Measurements from ENCODE around the gene ENC1.

Gene ENC1

GRCh38 chr5:74612045-74612444, 28.5 kb downstream of the ENC1 start:
- Histone ChIP-seq H2AFZ (ENCODE audit: low read length) (no peak overlapping the region), H3K27me3 (ENCODE audit: control insufficient read depth in 3 of 3, insufficient read depth in 3 of 3, low read depth in 1 of 3, low read length in 3 of 3) (no peaks in the 10 kb centered on the region), H3K9me3 (replicated peaks in 1 of 2; ENCODE audit: control insufficient read depth in 2 of 2, insufficient read depth in 1 of 2, low read depth in 1 of 2, low read length in 2 of 2) (no peaks in the 10 kb centered on the region), H4K8ac (ENCODE audit: low read depth, low read length) (no peak overlapping the region), H3K9ac (ENCODE audit: low read depth, low read length, poor library complexity) (no peak overlapping the region), H3K4me2 (ENCODE audit: insufficient read depth, low read length, poor library complexity, severe bottlenecking) (no peak overlapping the region), H3K4ac (ENCODE audit: low read length) (no peak overlapping the region), H3K79me1 (ENCODE audit: low read depth, low read length) (no peaks in the 10 kb centered on the region), H2BK15ac (ENCODE audit: low read length) (no peak overlapping the region), H3K23ac (ENCODE audit: low read depth, low read length, poor library complexity) (no peak overlapping the region), H2BK120ac (ENCODE audit: low read depth, low read length) (no peak overlapping the region), H2BK5ac (ENCODE audit: low read length) (no peak overlapping the region), H3K4me3 (ENCODE audit: low read length in 2 of 2) (no peak overlapping the region), H3K18ac (ENCODE audit: low read length) (no peak overlapping the region), H3K36me3 (replicated peaks in 1 of 2; ENCODE audit: control insufficient read depth in 2 of 2, insufficient read depth in 2 of 2, low read length in 2 of 2) (no peaks in the 10 kb centered on the region), H3K4me1 (ENCODE audit: control insufficient read depth in 2 of 2, insufficient read depth in 1 of 2, low read depth in 1 of 2, low read length in 2 of 2) (peaks cover 2 to 8% of the 10 kb centered on the region in 2 donors), H4K91ac (ENCODE audit: low read depth, low read length, poor library complexity) (no peak overlapping the region), H2AK5ac (ENCODE audit: low read depth, low read length) (no peak overlapping the region), H3K14ac (ENCODE audit: low read length) (no peak overlapping the region), H2BK12ac (ENCODE audit: low read length) (no peak overlapping the region), H3K27ac (replicated peaks; ENCODE audit: low read length) (no peak overlapping the region)
- no peak for DNase-seq (ENCODE audit: low spot score)
- WGBS, 2 donors (ENCODE audit: extremely low coverage in 2 of 2, insufficient read length in 2 of 2, insufficient replicate concordance in 1 of 2): no CpG with 5 or more reads among the region's 3 CpGs

- H3K27me3 ChIP-seq (ENCODE audit: control insufficient read depth in 3 of 3, insufficient read depth in 3 of 3, low read depth in 1 of 3, low read length in 3 of 3): no peaks in the 10 kb centered on the region
- no peak overlapping the region for H3K9ac ChIP-seq (ENCODE audit: low read depth, low read length, poor library complexity)
- H3K4me3 ChIP-seq (ENCODE audit: low read length in 2 of 2): no peak overlapping the region
- H4K8ac ChIP-seq (ENCODE audit: low read depth, low read length): no peak overlapping the region
- no peak overlapping the region for H2AFZ ChIP-seq (ENCODE audit: low read length)
- no peak overlapping the region for H2BK12ac ChIP-seq (ENCODE audit: low read length)
- DNase-seq (ENCODE audit: low spot score): no peak
- H2BK15ac ChIP-seq (ENCODE audit: low read length): no peak overlapping the region
- no peak overlapping the region for H3K23ac ChIP-seq (ENCODE audit: low read depth, low read length, poor library complexity)
- no peak overlapping the region for H3K4ac ChIP-seq (ENCODE audit: low read length)
- WGBS, 2 donors (ENCODE audit: extremely low coverage in 2 of 2, insufficient read length in 2 of 2, insufficient replicate concordance in 1 of 2): no CpG with 5 or more reads among the region's 5 CpGs
- H3K18ac ChIP-seq (ENCODE audit: low read length): no peak overlapping the region
- no peaks in the 10 kb centered on the region for H3K79me1 ChIP-seq (ENCODE audit: low read depth, low read length)
- H3K4me2 ChIP-seq (ENCODE audit: insufficient read depth, low read length, poor library complexity, severe bottlenecking): no peak overlapping the region
- no peak overlapping the region for H3K27ac ChIP-seq (replicated peaks; ENCODE audit: low read length)
- H3K14ac ChIP-seq (ENCODE audit: low read length): no peak overlapping the region
- no peak overlapping the region for H2AK5ac ChIP-seq (ENCODE audit: low read depth, low read length)
- H2BK5ac ChIP-seq (ENCODE audit: low read length): no peak overlapping the region
- H3K4me1 ChIP-seq (ENCODE audit: control insufficient read depth in 2 of 2, insufficient read depth in 1 of 2, low read depth in 1 of 2, low read length in 2 of 2): peaks cover 2 to 4% of the 10 kb centered on the region in 2 donors
- H4K91ac ChIP-seq (ENCODE audit: low read depth, low read length, poor library complexity): no peak overlapping the region
- no peak overlapping the region for H2BK120ac ChIP-seq (ENCODE audit: low read depth, low read length)
- H3K9me3 ChIP-seq (replicated peaks in 1 of 2; ENCODE audit: control insufficient read depth in 2 of 2, insufficient read depth in 1 of 2, low read depth in 1 of 2, low read length in 2 of 2): no peaks in the 10 kb centered on the region
- H3K36me3 ChIP-seq (replicated peaks in 1 of 2; ENCODE audit: control insufficient read depth in 2 of 2, insufficient read depth in 2 of 2, low read length in 2 of 2): no peaks in the 10 kb centered on the region
Observed at GRCh38 chr5:74608736-74609601, 31.6 kb downstream of the ENC1 start.

- Histone ChIP-seq H2BK12ac (ENCODE audit: low read length) (no peak overlapping the region), H2BK15ac (ENCODE audit: low read length) (no peak overlapping the region), H2BK120ac (ENCODE audit: low read depth, low read length) (no peak overlapping the region), H3K4ac (ENCODE audit: low read length) (no peak overlapping the region), H3K9ac (ENCODE audit: low read depth, low read length, poor library complexity) (no peak overlapping the region), H2AK5ac (ENCODE audit: low read depth, low read length) (no peak overlapping the region), H3K4me1 (ENCODE audit: control insufficient read depth in 2 of 2, insufficient read depth in 1 of 2, low read depth in 1 of 2, low read length in 2 of 2) (peaks cover 0 to 2% of the 10 kb centered on the region in 2 donors), H3K27ac (replicated peaks; ENCODE audit: low read length) (no peak overlapping the region), H3K23ac (ENCODE audit: low read depth, low read length, poor library complexity) (no peak overlapping the region), H4K8ac (ENCODE audit: low read depth, low read length) (no peak overlapping the region), H3K9me3 (replicated peaks in 1 of 2; ENCODE audit: control insufficient read depth in 2 of 2, insufficient read depth in 1 of 2, low read depth in 1 of 2, low read length in 2 of 2) (no peaks in the 10 kb centered on the region), H3K4me3 (ENCODE audit: low read length in 2 of 2) (no peak overlapping the region), H3K18ac (ENCODE audit: low read length) (no peak overlapping the region), H3K14ac (ENCODE audit: low read length) (no peak overlapping the region), H2BK5ac (ENCODE audit: low read length) (no peak overlapping the region), H3K27me3 (ENCODE audit: control insufficient read depth in 3 of 3, insufficient read depth in 3 of 3, low read depth in 1 of 3, low read length in 3 of 3) (no peaks in the 10 kb centered on the region), H3K4me2 (ENCODE audit: insufficient read depth, low read length, poor library complexity, severe bottlenecking) (no peak overlapping the region), H3K79me1 (ENCODE audit: low read depth, low read length) (no peaks in the 10 kb centered on the region), H4K91ac (ENCODE audit: low read depth, low read length, poor library complexity) (no peak overlapping the region), H3K36me3 (replicated peaks in 1 of 2; ENCODE audit: control insufficient read depth in 2 of 2, insufficient read depth in 2 of 2, low read length in 2 of 2) (no peaks in the 10 kb centered on the region), H2AFZ (ENCODE audit: low read length) (no peak overlapping the region)
- WGBS, 2 donors (ENCODE audit: extremely low coverage in 2 of 2, insufficient read length in 2 of 2, insufficient replicate concordance in 1 of 2): no CpG with 5 or more reads among the region's 4 CpGs
- DNase-seq (ENCODE audit: low spot score): no peak
Observed at GRCh38 chr5:74605759-74606158, 34.8 kb downstream of the ENC1 start.

DNA sequence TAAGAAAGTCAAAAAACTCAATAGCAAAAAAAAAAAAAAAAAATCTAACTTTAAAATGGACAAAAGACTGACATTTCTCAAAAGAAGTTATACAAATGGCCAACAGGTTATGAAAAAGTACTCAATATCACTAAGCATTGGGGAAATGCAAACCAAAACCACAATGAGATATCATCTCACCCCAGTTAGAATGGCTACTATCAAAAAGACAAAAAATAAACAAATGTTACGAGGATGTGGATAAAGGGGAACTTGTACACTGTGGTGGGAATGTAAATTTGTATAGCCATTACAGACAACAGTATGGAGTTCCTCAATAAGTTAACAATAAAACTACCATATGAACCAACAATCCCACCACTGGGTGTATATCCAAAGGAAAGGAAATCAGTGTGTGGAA, 37.2 kb downstream of the ENC1 start:
- Histone ChIP-seq H3K4me3 (ENCODE audit: low read length in 2 of 2) (no peak overlapping the region), H3K9me3 (replicated peaks in 1 of 2; ENCODE audit: control insufficient read depth in 2 of 2, insufficient read depth in 1 of 2, low read depth in 1 of 2, low read length in 2 of 2) (no peaks in the 10 kb centered on the region), H2BK15ac (ENCODE audit: low read length) (no peak overlapping the region), H4K8ac (ENCODE audit: low read depth, low read length) (no peak overlapping the region), H3K4ac (ENCODE audit: low read length) (no peak overlapping the region), H2BK12ac (ENCODE audit: low read length) (no peak overlapping the region), H2AK5ac (ENCODE audit: low read depth, low read length) (no peak overlapping the region), H3K79me1 (ENCODE audit: low read depth, low read length) (no peaks in the 10 kb centered on the region), H3K23ac (ENCODE audit: low read depth, low read length, poor library complexity) (no peak overlapping the region), H2BK5ac (ENCODE audit: low read length) (no peak overlapping the region), H3K18ac (ENCODE audit: low read length) (no peak overlapping the region), H3K4me2 (ENCODE audit: insufficient read depth, low read length, poor library complexity, severe bottlenecking) (no peak overlapping the region), H3K27ac (replicated peaks; ENCODE audit: low read length) (no peak overlapping the region), H3K9ac (ENCODE audit: low read depth, low read length, poor library complexity) (no peak overlapping the region), H4K91ac (ENCODE audit: low read depth, low read length, poor library complexity) (no peak overlapping the region), H2AFZ (ENCODE audit: low read length) (no peak overlapping the region), H2BK120ac (ENCODE audit: low read depth, low read length) (no peak overlapping the region), H3K14ac (ENCODE audit: low read length) (no peak overlapping the region), H3K36me3 (replicated peaks in 1 of 2; ENCODE audit: control insufficient read depth in 2 of 2, insufficient read depth in 2 of 2, low read length in 2 of 2) (no peaks in the 10 kb centered on the region), H3K4me1 (ENCODE audit: control insufficient read depth in 2 of 2, insufficient read depth in 1 of 2, low read depth in 1 of 2, low read length in 2 of 2) (no peaks in the 10 kb centered on the region), H3K27me3 (ENCODE audit: control insufficient read depth in 3 of 3, insufficient read depth in 3 of 3, low read depth in 1 of 3, low read length in 3 of 3) (no peaks in the 10 kb centered on the region)
- no peak for DNase-seq (ENCODE audit: low spot score)
- no CpG with 5 or more reads among the region's 1 CpG for WGBS, 2 donors (ENCODE audit: extremely low coverage in 2 of 2, insufficient read length in 2 of 2, insufficient replicate concordance in 1 of 2)
